ENCODE results near the gene ROBO3.

DNA sequence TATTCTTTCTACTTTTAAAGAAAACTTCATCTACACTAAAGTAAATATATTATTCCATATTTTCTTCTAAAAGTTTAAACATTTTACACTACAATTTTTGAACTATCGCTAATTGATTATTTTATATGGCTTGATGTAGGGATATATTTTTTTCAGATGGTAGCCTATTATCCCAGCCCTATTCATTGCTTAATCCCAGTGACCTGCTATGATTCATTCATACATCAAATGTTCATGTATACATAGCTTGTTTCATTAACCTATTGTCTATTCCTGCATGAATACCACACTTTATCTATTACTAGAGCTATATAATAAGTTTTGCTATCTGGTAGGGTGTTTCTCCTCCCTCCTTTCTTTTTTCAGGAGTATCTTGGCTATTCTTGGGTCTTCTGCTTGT is 37.4 kb downstream of the ROBO3 start:
- TF ChIP-seq POLR2AphosphoS5 (IDR thresholded peaks at IDR 0.05; ENCODE audit: low read depth, low read length) = no peak
- TF ChIP-seq TAF1 (IDR thresholded peaks at IDR 0.05; ENCODE audit: borderline replicate concordance, insufficient read depth, low read length) = no peak
